ENCODE results near the gene ATP8B2. TPM values are rescaled to one million over a fixed set of nuclear protein-coding genes. Genes with fewer than 3 reads are reported as not detected.
"Not testable (repeated sequence)": the region's sequence is repeated elsewhere in the genome, so short reads cannot be mapped to it uniquely, and the experiment has no call there.

The ATP8B2 gene, protein sequence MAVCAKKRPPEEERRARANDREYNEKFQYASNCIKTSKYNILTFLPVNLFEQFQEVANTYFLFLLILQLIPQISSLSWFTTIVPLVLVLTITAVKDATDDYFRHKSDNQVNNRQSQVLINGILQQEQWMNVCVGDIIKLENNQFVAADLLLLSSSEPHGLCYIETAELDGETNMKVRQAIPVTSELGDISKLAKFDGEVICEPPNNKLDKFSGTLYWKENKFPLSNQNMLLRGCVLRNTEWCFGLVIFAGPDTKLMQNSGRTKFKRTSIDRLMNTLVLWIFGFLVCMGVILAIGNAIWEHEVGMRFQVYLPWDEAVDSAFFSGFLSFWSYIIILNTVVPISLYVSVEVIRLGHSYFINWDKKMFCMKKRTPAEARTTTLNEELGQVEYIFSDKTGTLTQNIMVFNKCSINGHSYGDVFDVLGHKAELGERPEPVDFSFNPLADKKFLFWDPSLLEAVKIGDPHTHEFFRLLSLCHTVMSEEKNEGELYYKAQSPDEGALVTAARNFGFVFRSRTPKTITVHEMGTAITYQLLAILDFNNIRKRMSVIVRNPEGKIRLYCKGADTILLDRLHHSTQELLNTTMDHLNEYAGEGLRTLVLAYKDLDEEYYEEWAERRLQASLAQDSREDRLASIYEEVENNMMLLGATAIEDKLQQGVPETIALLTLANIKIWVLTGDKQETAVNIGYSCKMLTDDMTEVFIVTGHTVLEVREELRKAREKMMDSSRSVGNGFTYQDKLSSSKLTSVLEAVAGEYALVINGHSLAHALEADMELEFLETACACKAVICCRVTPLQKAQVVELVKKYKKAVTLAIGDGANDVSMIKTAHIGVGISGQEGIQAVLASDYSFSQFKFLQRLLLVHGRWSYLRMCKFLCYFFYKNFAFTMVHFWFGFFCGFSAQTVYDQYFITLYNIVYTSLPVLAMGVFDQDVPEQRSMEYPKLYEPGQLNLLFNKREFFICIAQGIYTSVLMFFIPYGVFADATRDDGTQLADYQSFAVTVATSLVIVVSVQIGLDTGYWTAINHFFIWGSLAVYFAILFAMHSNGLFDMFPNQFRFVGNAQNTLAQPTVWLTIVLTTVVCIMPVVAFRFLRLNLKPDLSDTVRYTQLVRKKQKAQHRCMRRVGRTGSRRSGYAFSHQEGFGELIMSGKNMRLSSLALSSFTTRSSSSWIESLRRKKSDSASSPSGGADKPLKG
- 35.2 TPM for total RNA-seq
- long read RNA-seq, partial matches to known transcripts, result 3 of 12 reads
- long read RNA-seq, other reads (novel, unspliced or antisense), result 9 of 12 reads

DNA sequence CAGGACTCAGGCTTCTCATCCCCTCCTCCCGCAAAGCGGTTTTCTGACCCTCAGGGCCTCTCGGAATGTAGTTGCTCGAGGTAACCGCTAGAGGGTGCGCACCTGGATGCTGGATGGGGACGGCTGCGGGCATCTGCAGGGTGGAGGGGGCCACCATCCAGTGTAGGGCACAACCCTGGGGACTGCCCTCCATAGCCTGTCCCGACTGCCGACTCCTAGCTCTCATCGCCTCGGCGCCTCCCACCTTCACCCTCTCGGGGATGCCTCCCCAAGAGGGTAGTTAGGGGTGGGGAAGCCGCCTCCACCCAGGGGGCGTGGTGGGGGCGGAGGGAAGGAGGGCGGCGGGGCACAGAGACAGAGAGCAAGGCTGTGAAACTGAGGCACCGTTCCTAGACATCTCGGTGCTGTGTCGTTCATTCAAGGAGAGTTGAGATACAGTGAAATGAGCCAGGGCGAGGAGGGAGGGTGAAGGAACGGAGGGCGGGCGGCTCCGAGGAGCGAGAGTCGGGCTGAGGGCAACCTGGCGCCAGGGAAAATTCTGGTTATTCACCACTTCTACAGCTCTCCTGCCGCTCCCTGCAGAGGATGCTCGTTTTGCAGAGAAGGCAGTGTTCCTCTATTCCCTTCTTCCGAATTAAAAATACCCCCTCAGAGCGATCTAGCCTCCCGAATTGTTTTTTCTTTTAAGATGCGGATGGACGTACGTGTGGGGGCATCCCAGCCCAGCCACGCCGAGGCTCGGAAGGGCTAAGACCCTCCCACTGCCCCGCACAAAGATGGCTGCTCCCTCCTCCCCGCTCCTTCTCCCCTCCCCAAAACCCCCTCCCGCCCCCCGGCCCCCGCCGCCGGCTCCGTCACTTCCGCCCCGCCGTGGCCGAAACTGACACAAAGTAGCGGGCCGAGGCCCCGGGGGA, at the start of gene ATP8B2:
TSS of gene ATP8B2 (plus strand) at position 857 of the 914 bp plus-strand sequence. CDS start 2,617 bp downstream, outside the sequence.
- Histone ChIP-seq H3K4me3 (peak within 1 kb of the TSS; percentile 72), H3K27ac (peak within 1 kb of the TSS; percentile 87), H3K9me3 (no peaks in the 10 kb centered on the region), H3K27me3 (no peaks in the 10 kb centered on the region), H3K36me3 (no peaks in the 10 kb centered on the region), H3K4me1 (peaks cover 39% of the 10 kb centered on the region)
- intact Hi-C loops (cut with DNase I), result no loop called here
- ATAC-seq, result peak; percentile 76
- peak; percentile 82 for DNase-seq
- TF ChIP-seq, protein P1, sequence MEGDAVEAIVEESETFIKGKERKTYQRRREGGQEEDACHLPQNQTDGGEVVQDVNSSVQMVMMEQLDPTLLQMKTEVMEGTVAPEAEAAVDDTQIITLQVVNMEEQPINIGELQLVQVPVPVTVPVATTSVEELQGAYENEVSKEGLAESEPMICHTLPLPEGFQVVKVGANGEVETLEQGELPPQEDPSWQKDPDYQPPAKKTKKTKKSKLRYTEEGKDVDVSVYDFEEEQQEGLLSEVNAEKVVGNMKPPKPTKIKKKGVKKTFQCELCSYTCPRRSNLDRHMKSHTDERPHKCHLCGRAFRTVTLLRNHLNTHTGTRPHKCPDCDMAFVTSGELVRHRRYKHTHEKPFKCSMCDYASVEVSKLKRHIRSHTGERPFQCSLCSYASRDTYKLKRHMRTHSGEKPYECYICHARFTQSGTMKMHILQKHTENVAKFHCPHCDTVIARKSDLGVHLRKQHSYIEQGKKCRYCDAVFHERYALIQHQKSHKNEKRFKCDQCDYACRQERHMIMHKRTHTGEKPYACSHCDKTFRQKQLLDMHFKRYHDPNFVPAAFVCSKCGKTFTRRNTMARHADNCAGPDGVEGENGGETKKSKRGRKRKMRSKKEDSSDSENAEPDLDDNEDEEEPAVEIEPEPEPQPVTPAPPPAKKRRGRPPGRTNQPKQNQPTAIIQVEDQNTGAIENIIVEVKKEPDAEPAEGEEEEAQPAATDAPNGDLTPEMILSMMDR (IDR thresholded peaks at IDR 0.05), result peak; percentile 91

DNA sequence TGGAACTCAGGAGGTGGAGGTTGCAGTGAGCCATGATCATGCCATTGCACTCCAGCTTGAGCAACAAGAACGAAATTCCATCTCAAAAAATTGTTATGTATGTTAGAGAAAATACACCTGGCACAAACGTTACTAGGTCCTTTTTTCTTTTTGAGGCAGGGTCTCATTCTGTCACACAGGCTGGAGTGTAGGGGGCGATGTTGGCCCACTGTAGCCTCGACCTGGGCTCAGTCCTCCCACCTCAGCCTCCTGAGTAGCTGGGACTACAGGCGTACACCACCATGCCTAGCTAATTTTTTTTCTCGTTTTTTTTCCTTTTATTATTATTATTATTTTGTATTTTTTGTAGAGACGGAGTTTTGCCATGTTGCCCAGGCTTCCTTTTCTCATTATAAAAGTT, 48.5 kb upstream of the ATP8B2 start:
- intact Hi-C loops (cut with DNase I), result no loop called here
- H3K4me3 ChIP-seq, result no peak overlapping the region
- TF ChIP-seq, protein P1 (IDR thresholded peaks at IDR 0.05), result peak; percentile 26

DNA sequence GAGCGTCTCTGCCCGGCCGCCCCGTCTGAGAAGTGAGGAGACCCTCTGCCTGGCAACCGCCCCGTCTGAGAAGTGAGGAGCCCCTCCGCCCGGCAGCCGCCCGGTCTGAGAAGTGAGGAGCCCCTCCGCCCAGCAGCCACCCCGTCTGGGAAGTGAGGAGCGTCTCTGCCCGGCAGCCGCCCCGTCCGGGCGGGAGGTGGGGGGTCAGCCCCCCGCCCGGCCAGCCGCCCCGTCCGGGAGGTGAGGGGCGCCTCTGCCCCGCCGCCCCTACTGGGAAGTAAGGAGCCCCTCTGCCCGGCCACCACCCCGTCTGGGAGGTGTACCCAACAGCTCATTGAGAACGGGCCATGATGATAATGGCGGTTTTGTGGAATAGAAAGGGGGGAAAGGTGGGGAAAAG, 37.7 kb upstream of the ATP8B2 start:
- H3K27me3 ChIP-seq; H3K27ac ChIP-seq; H3K36me3 ChIP-seq; DNase-seq; ATAC-seq; H3K4me1 ChIP-seq; intact Hi-C loops (cut with DNase I); H3K9me3 ChIP-seq; H3K4me3 ChIP-seq: not testable (repeated sequence)

More for the DNA sequence above, 48.5 kb upstream of the ATP8B2 start:
- no peaks in the 10 kb centered on the region for H3K27me3 ChIP-seq
- H3K4me1 ChIP-seq, result peaks cover 10% of the 10 kb centered on the region
- no peaks in the 10 kb centered on the region for H3K9me3 ChIP-seq
- no peak overlapping the region for H3K27ac ChIP-seq
- no peak for DNase-seq
- H3K36me3 ChIP-seq, result peaks cover 19% of the 10 kb centered on the region
- no peak for ATAC-seq

DNA sequence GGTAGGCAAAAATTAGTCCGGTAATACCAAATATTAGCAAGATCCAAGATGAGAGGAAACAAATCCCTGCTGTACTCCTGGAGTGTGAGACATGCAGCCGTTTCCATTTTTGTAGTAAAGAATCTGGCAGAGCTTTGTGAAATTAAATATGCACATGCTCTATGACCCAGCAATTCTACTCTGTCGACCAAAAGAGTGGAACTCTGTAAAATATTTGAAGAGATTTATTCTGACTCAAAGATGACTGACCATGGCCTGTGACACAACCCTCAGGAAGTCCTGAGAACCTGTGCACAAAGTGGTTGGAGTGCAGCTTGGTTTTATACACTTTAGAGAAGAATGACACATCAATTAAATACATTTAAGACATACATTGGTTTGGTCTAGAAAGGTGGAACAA, 36.7 kb upstream of the ATP8B2 start:
- H3K36me3 ChIP-seq, result no peaks in the 10 kb centered on the region
- no peaks in the 10 kb centered on the region for H3K4me1 ChIP-seq
- TF ChIP-seq, protein P1 (IDR thresholded peaks at IDR 0.05), result no peak
- H3K4me3 ChIP-seq, result no peak overlapping the region
- no peak for ATAC-seq
- no peak for DNase-seq
- H3K9me3 ChIP-seq, result no peaks in the 10 kb centered on the region
- intact Hi-C loops (cut with DNase I), result no loop called here
- no peak overlapping the region for H3K27ac ChIP-seq
- no peaks in the 10 kb centered on the region for H3K27me3 ChIP-seq

DNA sequence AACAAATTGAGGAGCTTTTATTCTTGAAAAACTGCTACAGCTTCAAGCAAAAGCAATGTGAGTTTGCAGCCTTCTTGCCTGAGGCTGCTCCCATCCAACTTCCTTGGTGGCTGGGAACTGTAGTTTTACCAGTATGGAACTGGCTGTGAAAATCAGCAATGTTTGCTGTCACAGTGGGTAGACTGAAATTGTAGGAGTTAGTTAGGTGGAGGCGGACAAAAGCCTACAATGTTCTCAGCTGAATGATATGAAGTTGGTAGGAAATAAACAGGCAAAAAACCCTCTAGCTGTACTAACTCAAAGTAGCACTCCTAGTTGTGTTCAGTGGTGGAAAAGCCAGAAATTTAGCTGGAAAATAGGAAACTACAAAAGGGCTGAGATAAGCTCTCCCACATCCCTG, 34.4 kb upstream of the ATP8B2 start:
- H3K4me1 ChIP-seq, result no peaks in the 10 kb centered on the region
- TF ChIP-seq, protein P1 (IDR thresholded peaks at IDR 0.05), result no peak

More for the DNA sequence above, 34.4 kb upstream of the ATP8B2 start:
- H3K27me3 ChIP-seq, result no peaks in the 10 kb centered on the region
- no peaks in the 10 kb centered on the region for H3K36me3 ChIP-seq
- ATAC-seq (no peak), DNase-seq (no peak)
- H3K4me3 ChIP-seq, result no peak overlapping the region
- no peak overlapping the region for H3K27ac ChIP-seq
- H3K9me3 ChIP-seq, result peaks cover 12% of the 10 kb centered on the region
- intact Hi-C loops (cut with DNase I), result no loop called here
